GM18873 (cell line): ENCODE measurements around the gene RSU1.

ENCODE experiments used
- ATAC-seq: cut with Tn5 transposase; IDR thresholded peaks from one replicate; pipeline ENCODE4 v1.9.1; 2021; ENCODE audit warnings: mild to moderate bottlenecking, moderate library complexity, moderate number of reproducible peaks; ENCODE audit not compliant: unreplicated experiment, low FRiP score

RSU1 gene

GRCh38 chr10:16746856-16747255, 70.4 kb downstream of the RSU1 start:
- ATAC-seq = no peak

GRCh38 chr10:16745061-16745460, 72.2 kb downstream of the RSU1 start:
- ATAC-seq = no peak

- no peak for ATAC-seq
Measured at GRCh38 chr10:16742165-16742960, 74.9 kb downstream of the RSU1 start.

GRCh38 chr10:16741540-16741939, 75.7 kb downstream of the RSU1 start:
- no peak for ATAC-seq

GRCh38 chr10:16737420-16737819, 79.8 kb downstream of the RSU1 start:
- no peak for ATAC-seq

GRCh38 chr10:16735671-16736070, 81.6 kb downstream of the RSU1 start:
- no peak for ATAC-seq

GRCh38 chr10:16732376-16732775, 84.8 kb downstream of the RSU1 start:
- no peak for ATAC-seq

- ATAC-seq = no peak
Measured at GRCh38 chr10:16728266-16728665, 89.0 kb downstream of the RSU1 start.

GRCh38 chr10:16727666-16728065, 89.6 kb downstream of the RSU1 start:
- ATAC-seq = no peak

GRCh38 chr10:16724509-16724908, 92.7 kb downstream of the RSU1 start:
- ATAC-seq = no peak

GRCh38 chr10:16720812-16721211, 96.4 kb downstream of the RSU1 start:
- no peak for ATAC-seq

GRCh38 chr10:16717622-16718395, 99.4 kb downstream of the RSU1 start:
- no peak for ATAC-seq

- no peak for ATAC-seq
Measured at GRCh38 chr10:16716051-16716450, 101.2 kb downstream of the RSU1 start.

GRCh38 chr10:16713290-16713689, 103.9 kb downstream of the RSU1 start:
- ATAC-seq = no peak

GRCh38 chr10:16712883-16713282, 104.3 kb downstream of the RSU1 start:
- no peak for ATAC-seq

GRCh38 chr10:16700331-16700730, 116.9 kb downstream of the RSU1 start:
- ATAC-seq = no peak

- ATAC-seq = no peak
Measured at GRCh38 chr10:16699435-16700057, 117.7 kb downstream of the RSU1 start.

GRCh38 chr10:16698461-16698860, 118.8 kb downstream of the RSU1 start:
- ATAC-seq = no peak

- no peak for ATAC-seq
Measured at GRCh38 chr10:16690417-16690816, 126.8 kb downstream of the RSU1 start.

- no peak for ATAC-seq
Measured at GRCh38 chr10:16689696-16690095, 127.5 kb downstream of the RSU1 start.

- ATAC-seq = no peak
Measured at GRCh38 chr10:16689227-16689626, 128.0 kb downstream of the RSU1 start.
